ENCODE results near the gene TICAM1.
A peak's percentile ranks its signal among the peaks of the same experiment; 100 is the strongest.
"Not testable (repeated sequence)": the region's sequence is repeated elsewhere in the genome, so short reads cannot be mapped to it uniquely, and the experiment has no call there.

Gene TICAM1

GRCh38 chr19:4811328-4812131 lies 20.0 kb downstream of the TICAM1 start:
- TF ChIP-seq CTCF (IDR thresholded peaks at IDR 0.05; ENCODE audit: borderline replicate concordance, insufficient read depth, low read depth, low read length): peak; percentile 99
- H3K4me3 ChIP-seq (ENCODE audit: low read depth, low read length): no peak overlapping the region

- TF ChIP-seq CTCF (IDR thresholded peaks at IDR 0.05; ENCODE audit: borderline replicate concordance, insufficient read depth, low read depth, low read length): 0 out of 2 replicates have a peak, but pooled peaks have one; percentile 14
- H3K4me3 ChIP-seq (ENCODE audit: low read depth, low read length): no peak overlapping the region
Observed at GRCh38 chr19:4807188-4807587, 24.3 kb downstream of the TICAM1 start.

GRCh38 chr19:4806384-4806783 lies 25.1 kb downstream of the TICAM1 start:
- no peak overlapping the region for H3K4me3 ChIP-seq (ENCODE audit: low read depth, low read length)
- TF ChIP-seq CTCF (IDR thresholded peaks at IDR 0.05; ENCODE audit: borderline replicate concordance, insufficient read depth, low read depth, low read length): no peak

- H3K4me3 ChIP-seq (ENCODE audit: low read depth, low read length): not testable (repeated sequence)
Observed at GRCh38 chr19:4805140-4805539, 26.4 kb downstream of the TICAM1 start.

GRCh38 chr19:4803736-4804695 lies 27.5 kb downstream of the TICAM1 start:
- TF ChIP-seq CTCF (IDR thresholded peaks at IDR 0.05; ENCODE audit: borderline replicate concordance, insufficient read depth, low read depth, low read length): peak; percentile 94
- no peak overlapping the region for H3K4me3 ChIP-seq (ENCODE audit: low read depth, low read length)

GRCh38 chr19:4802711-4803110 lies 28.8 kb downstream of the TICAM1 start:
- no peak for TF ChIP-seq CTCF (IDR thresholded peaks at IDR 0.05; ENCODE audit: borderline replicate concordance, insufficient read depth, low read depth, low read length)
- no peak overlapping the region for H3K4me3 ChIP-seq (ENCODE audit: low read depth, low read length)

GRCh38 chr19:4801085-4801619 lies 30.4 kb downstream of the TICAM1 start:
- H3K4me3 ChIP-seq (ENCODE audit: low read depth, low read length): no peak overlapping the region
- no peak for TF ChIP-seq CTCF (IDR thresholded peaks at IDR 0.05; ENCODE audit: borderline replicate concordance, insufficient read depth, low read depth, low read length)
